Vagina (tissue), 2 donors: ENCODE data around the gene GABRP.

Experiments used
- CTCF ChIP-seq, 3 experiments: fragments of 450-650 bp in 2 of 3; fragments of 200-600 bp in 1 of 3; sonication (generic) in 1 of 3; IDR thresholded peaks; one replicate each; pipeline ENCODE4 v1.5.1; 2017 to 2019; ENCODE audit warnings: antibody characterized with exemption in 3 of 3, mild to moderate bottlenecking in 2 of 3, moderate library complexity in 2 of 3
- POLR2A ChIP-seq, 2 donors: fragments of 450-650 bp; IDR thresholded peaks; one replicate each; pipeline ENCODE4 v1.6.1; 2017; ENCODE audit warnings: antibody characterized with exemption in 2 of 2, mild to moderate bottlenecking in 2 of 2, moderate library complexity in 2 of 2

- TF ChIP-seq CTCF (IDR thresholded peaks at IDR 0.05) (no peak), POLR2A (IDR thresholded peaks at IDR 0.05) (no peak)
Measured at GRCh38 chr5:170805666-170806065, 22.1 kb downstream of the GABRP start.
